Measurements from ENCODE around the gene TIGD6.

DNA sequence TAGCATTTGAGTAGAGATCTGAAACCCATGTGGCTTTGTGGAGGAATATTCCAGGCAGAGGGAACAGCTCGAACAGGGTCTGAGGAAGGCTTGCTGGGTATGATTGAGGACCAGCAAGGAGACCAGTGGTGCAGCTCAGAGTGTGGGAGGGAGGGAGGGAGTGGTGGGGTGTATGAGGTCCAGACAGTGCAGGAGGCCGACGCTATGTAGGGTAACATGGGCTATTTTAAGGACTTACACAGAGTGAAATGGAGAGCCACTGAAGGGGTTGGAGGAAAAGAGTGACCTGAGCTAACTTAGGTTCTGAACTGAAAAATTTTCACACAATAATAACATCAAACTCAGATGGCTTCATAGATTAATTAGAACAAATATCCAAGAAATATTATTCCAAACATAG lies 42.0 kb upstream of the TIGD6 start:
- TF ChIP-seq, protein P1, sequence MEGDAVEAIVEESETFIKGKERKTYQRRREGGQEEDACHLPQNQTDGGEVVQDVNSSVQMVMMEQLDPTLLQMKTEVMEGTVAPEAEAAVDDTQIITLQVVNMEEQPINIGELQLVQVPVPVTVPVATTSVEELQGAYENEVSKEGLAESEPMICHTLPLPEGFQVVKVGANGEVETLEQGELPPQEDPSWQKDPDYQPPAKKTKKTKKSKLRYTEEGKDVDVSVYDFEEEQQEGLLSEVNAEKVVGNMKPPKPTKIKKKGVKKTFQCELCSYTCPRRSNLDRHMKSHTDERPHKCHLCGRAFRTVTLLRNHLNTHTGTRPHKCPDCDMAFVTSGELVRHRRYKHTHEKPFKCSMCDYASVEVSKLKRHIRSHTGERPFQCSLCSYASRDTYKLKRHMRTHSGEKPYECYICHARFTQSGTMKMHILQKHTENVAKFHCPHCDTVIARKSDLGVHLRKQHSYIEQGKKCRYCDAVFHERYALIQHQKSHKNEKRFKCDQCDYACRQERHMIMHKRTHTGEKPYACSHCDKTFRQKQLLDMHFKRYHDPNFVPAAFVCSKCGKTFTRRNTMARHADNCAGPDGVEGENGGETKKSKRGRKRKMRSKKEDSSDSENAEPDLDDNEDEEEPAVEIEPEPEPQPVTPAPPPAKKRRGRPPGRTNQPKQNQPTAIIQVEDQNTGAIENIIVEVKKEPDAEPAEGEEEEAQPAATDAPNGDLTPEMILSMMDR (IDR thresholded peaks at IDR 0.05; ENCODE audit: insufficient read depth, low read length, poor library complexity, severe bottlenecking), result no peak
- no peak for TF ChIP-seq EZH2phosphoT487 (conservative IDR thresholded peaks at IDR 0.05; ENCODE audit: low read length)
